COR-L47 (cell line): ENCODE data around the gene MIXL1.
"Not testable (repeated sequence)": the region's sequence is repeated elsewhere in the genome, so short reads cannot be mapped to it uniquely, and the experiment has no call there.

ENCODE experiments used
- DNase-seq: peaks from one replicate; lab custom pipeline; 2025; lab: John Stamatoyannopoulos, UW

MIXL1 gene

GRCh38 chr1:226223157-226223785 lies at the start of gene MIXL1:
Gene MIXL1 (plus strand): TSS chr1:226223664. CDS start chr1:226223682, 18 bp downstream.
- DNase-seq, result no peak

GRCh38 chr1:226176870-226177269 lies 46.6 kb upstream of the MIXL1 start:
- no peak for DNase-seq

DNA sequence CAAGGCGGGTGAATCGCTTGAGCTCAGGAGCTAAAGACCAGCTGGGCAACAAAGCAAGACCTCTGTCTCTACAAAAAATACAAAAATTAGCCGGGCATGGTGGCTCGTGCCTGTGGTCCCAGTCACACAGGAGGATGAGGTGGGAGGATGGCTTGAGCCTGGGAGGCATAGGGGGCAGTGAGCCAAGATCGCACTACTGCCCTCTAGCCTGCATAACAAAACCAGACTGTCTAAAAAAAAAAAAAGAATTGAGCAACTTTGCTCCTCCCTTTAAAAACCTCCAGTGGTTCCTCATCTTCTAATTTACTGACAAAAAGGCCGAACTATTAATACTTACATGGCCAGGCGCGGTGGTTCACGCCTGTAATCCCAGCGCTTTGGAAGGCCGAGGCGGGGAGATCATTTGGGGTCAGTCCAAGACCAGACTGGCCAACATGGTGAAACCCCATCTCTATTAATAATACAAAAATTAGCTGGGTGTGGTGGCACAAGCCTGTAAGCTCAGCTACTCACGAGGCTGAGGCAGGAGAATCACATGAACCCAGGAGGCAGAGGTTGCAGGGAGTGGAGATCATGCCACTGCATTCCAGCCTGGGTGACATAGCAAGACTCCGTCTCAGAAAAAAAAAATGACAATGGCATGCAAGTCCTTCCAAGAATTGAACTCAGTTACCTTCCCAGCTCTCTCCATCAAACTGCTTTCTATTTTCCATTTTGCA lies 41.3 kb upstream of the MIXL1 start:
- no peak for DNase-seq

DNA sequence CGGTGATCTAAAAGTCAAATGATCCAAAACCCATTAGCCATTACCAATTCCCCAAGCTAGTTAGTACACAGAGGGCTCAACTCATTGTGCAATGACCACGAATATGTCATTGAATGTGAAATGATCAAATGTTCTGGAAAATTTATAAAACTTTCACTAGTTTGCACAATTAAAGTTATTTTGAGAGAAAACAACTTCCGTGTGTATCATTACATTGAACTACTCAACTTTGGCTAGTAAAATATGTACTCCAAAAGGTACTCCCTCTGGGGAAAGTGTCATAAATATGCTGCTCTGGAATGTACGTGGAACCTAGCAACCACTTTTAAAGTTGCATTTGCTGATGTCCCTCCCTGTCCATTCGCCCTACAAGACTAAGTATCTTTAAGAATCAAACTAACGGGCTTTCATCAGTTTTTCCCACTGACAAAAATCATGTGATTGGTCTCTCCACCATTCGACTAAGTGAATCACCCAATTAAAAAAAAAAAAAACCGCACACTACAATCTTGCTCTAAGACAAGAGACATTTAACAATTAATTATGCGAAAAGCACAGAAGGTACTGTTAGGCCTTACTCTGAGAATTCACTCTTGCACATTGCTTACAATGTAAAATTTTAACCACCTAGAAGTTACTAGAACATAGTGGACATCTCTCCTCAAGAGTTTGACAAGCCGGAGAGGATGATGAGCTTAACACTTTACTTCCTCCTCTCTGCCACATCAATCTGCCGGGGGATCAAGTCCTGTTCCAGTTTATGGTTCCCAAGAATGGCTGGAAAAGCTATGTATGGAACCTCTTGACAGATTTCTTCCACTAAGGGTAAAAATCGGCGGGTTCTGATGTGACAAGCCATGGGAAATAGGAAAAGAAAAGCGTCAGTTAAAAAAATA lies 38.1 kb upstream of the MIXL1 start:
- DNase-seq, result no peak

DNA sequence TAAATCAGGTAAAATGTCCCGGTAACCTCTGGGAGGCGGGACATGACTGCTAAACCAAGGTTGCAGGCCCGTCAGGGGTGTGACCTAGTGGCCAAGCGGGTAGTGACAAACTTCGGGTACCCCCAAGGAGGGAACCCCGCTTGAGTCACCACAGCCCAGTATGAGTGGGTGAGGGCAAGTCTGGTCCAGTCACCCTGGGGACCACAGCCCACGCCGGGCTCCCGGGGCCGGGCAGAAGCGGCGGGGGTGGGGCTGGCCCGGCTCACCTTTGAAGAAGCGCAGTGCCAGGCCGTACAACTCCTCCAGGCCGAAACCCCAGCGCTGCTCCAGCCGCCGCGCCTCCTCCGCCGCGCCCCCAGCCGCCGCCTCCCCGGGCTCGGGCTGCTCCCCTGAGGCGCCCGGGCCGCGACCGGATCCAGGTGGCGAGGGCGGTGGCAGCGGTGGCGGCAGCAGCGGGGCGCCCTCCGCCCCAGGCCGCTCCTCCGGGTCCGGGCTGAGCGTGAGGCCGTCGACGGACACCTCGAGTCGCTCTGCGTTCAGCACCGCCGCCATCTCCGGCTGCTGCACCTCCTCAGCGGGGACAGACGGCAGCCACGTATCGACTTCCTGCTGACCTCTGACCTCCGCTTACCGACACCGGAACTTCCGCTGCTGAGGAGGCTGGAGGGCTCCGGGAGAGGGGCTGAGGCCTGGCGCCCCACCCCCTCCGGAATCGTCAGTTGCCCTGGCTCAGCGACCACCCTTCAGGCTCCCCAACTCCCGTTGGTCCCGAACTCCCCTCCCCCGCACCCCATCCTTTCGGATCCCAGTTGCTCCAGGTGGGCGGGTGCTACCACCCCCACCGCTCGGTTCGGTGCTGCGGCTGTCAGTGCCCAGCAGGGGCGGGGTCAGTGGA lies 37.1 kb upstream of the MIXL1 start, which contains the start of gene ACBD3:
TSS of gene ACBD3 (minus strand) at position 618 of the 895 bp plus-strand sequence. CDS start at position 552, 66 bp downstream.
- peak; percentile 87 for DNase-seq

- no peak for DNase-seq
These were observed 36.5 kb upstream of the MIXL1 start for GRCh38 chr1:226187019-226187322.

- DNase-seq, result no peak
These were observed 36.1 kb upstream of the MIXL1 start for GRCh38 chr1:226187380-226187779.

DNA sequence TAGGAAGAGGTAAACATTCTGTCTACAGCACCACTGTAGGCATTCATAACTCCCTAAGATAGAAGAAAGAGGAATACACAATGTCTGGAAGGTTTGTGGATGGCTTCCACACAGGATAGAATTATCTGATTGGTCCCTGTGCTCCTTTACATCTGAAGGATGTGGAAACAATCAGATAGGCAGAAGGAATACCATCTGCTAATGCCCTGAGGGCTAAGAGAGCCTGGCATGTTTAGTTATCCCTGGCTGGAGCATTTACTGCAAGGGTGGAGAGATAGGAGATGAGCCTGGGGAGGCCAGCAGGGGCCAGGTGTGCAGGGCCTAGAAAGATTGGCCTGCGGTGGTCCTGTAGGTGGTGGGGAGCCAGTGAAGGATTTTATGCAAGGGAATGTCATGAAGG lies 28.3 kb upstream of the MIXL1 start:
- DNase-seq, result no peak

DNA sequence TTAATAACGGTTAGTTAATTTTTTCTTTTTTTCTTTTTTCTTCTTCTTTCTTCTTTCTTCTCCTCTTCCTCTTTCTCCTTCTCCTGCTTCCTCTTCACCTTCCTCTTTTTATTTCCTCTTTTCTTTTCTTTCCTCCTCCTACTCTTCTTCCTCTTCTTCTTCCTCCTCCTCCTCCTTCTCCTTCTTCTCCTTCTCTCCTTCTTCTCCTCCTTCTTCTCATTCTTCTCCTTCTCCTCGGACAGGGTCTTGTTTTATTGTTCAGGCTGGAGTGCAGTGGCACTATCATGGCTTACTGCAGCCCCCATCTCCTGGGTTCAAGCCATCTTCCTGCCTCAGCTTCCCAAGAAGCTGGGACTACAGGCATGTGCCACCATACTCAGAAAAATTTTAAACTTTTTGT lies 23.5 kb upstream of the MIXL1 start:
- no peak for DNase-seq

DNA sequence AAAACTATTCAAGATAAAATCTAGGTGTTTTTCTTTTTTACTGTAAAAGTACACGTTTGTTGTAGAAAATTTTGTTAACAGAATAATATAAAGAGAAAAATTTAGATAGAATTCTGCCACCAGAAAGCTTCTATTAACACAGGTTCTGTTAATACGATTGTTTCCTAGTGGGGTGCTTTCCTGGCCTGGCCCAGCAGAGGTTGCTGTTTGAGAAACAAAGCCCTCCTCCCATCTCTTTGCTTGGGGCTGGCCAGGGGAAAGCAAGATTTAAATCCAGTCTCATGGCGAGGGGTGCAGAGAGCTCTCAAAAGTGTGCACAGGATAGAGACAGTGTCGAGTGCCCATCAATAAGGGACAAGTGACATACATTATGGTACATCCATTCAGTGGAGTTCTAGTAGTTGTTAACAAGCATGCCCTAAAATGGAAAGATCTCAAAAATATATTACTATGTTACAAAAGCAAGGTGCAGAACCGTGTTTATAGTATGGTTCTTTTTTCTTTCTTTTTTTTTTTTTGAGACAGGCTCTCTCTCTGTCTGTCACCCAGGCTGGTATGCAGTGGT lies 22.4 kb upstream of the MIXL1 start:
- no peak for DNase-seq

DNA sequence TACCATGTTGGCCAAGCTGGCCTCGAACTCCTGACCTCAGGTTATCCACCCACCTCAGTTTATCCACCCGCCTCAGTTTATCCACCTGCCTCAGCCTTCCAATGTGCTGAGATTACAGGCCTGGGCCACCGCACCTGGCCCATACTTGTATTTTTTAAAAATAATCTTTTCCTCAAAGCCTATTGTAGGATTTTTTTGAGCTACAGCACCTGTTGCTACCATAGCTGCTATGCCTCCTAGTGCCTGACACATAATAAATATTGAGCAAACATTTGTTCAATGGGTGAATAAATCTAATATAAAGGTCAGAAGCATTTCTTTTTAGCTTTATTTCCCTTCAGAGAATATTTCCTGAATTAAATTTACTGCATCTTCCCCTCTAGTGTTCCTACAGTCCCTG lies 21.2 kb upstream of the MIXL1 start:
- no peak for DNase-seq

GRCh38 chr1:226202666-226203065 lies 20.8 kb upstream of the MIXL1 start:
- not testable (repeated sequence) for DNase-seq

GRCh38 chr1:226203240-226203639 lies 20.2 kb upstream of the MIXL1 start:
- DNase-seq, result no peak

GRCh38 chr1:226203655-226204054 lies 19.8 kb upstream of the MIXL1 start:
- DNase-seq, result no peak

DNA sequence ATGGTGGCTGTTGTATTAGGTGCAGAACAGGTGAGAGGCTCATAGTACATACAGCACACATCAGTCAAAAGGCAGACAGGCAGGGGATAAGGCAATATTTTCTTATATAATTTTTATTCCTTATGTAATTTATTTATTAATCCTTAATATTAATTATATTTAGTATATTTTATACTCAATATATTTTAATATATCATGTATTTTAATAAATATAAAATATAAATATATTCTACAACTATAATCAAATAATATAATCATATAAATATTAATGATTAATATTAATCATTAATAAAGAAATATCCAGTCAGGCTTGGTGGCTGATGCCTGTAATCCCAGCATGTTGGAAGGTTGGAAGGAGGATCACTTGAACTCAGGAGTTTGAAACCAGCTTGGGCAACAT lies 19.3 kb upstream of the MIXL1 start:
- no peak for DNase-seq

DNA sequence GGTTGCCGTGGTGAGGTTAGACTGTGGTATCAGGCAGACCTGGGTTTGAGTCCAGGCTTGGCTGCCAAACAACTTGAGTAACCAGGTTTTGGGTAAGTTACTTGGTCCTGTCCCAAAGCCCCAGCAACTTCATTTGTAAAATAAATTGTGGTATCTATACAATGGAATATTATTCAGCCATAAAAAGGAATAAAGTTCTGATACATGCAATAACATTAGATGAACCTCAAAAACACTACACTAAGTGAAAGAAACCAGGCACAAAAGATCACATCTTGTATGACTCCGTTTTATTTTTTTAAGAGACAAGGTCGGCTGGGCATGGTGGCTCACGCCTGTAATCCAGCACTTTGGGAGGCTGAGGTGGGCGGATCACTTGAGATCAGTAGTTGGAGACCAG lies 16.4 kb upstream of the MIXL1 start:
- DNase-seq, result no peak

- DNase-seq, result no peak
These were observed 14.0 kb upstream of the MIXL1 start for GRCh38 chr1:226209307-226210059.

GRCh38 chr1:226210571-226211176 lies 12.8 kb upstream of the MIXL1 start:
- DNase-seq, result no peak

- DNase-seq, result no peak
These were observed 12.2 kb upstream of the MIXL1 start for GRCh38 chr1:226211181-226211821.

GRCh38 chr1:226212545-226212944 lies 10.9 kb upstream of the MIXL1 start:
- no peak for DNase-seq
